A549 (cell line): ENCODE data around the gene CHKA. TPM values are rescaled to one million over a fixed set of nuclear protein-coding genes. Genes with fewer than 3 reads are reported as not detected.

Source experiments
- ATAC-seq, 2 experiments: fragments of 200-7000 bp in 1 of 2; fragments of >200 bp in 1 of 2; cut with Nextera tagmentation in 1 of 2; cut with Tn5 transposase in 1 of 2; 3 replicates each; pipeline versions ENCODE4 v1.8.0 to v1.9.1; 2018 to 2020; ENCODE audit warnings: mild to moderate bottlenecking in 1 of 2, moderate library complexity in 1 of 2
- CTCF ChIA-PET: fragments of 300-600 bp; sonication (Branson Sonifier 250); formaldehyde crosslinking; extraction: SDS; loops from one replicate; lab custom pipeline; 2021; ENCODE audit warnings: antibody characterized with exemption, inconsistent platforms; lab: Yijun Ruan, JAX
- POLR2A ChIA-PET: fragments of 350-600 bp; formaldehyde crosslinking; extraction: SDS; loops from one replicate; lab custom pipeline; 2021; ENCODE audit warnings: antibody characterized with exemption, inconsistent platforms; lab: Yijun Ruan, JAX
- DNase-seq, 2 experiments: peaks; one replicate each; pipeline versions ENCODE4 v3.0.0 to v3.0.0-alpha.2; 2011 to 2016; ENCODE audit warnings: low read depth in 1 of 2, low spot score in 1 of 2
- FAIRE-seq: peaks from 2 replicates; lab custom pipeline; 2011; peaks lifted over from hg19 to GRCh38; lab: Jason Lieb, UNC
- H3K27ac ChIP-seq, 2 experiments: fragments of >200 bp; sonication (Bioruptor Twin); formaldehyde crosslinking; 3 replicates each; pipeline ENCODE4 v1.5.1; 2016 to 2017
- H3K4me1 ChIP-seq: fragments of >200 bp; sonication (Bioruptor Twin); formaldehyde crosslinking; 3 replicates; pipeline ENCODE4 v1.6.1; 2016
- H3K4me2 ChIP-seq: fragments of >200 bp; sonication (Bioruptor Twin); formaldehyde crosslinking; 3 replicates; pipeline ENCODE4 v1.6.1; 2016
- H3K4me3 ChIP-seq: fragments of >200 bp; sonication (Bioruptor Twin); formaldehyde crosslinking; 3 replicates; pipeline ENCODE4 v1.5.1; 2016
- H3K9me3 ChIP-seq: fragments of >200 bp; sonication (Bioruptor Twin); formaldehyde crosslinking; 3 replicates; pipeline ENCODE4 v1.6.1; 2016
- BHLHE40 ChIP-seq: IDR thresholded peaks from 2 replicates; pipeline ENCODE4 v1.6.1; 2012; ENCODE audit warnings: low read depth, low read length, inconsistent platforms
- CBX2 ChIP-seq: fragments of 200-600 bp; sonication (generic); IDR thresholded peaks from 2 replicates; pipeline ENCODE4 v1.6.1; 2016; ENCODE audit warnings: low read depth, mild to moderate bottlenecking, borderline replicate concordance
- CEBPB ChIP-seq, 2 experiments: fragments of >200 bp in 1 of 2; sonication (Bioruptor Twin) in 1 of 2; formaldehyde crosslinking in 1 of 2; IDR thresholded peaks; 2 replicates each; pipeline ENCODE4 v1.6.1; 2012 to 2016
- EHF ChIP-seq: fragments of 250-450 bp; sonication (Bioruptor Pico); IDR thresholded peaks from 2 replicates; pipeline ENCODE4 v1.5.0; 2020; ENCODE audit warnings: mild to moderate bottlenecking
- ESRRA ChIP-seq: fragments of 150-350 bp; IDR thresholded peaks from 2 replicates; pipeline ENCODE4 v1.6.1; 2014; ENCODE audit warnings: mild to moderate bottlenecking, low read length, borderline replicate concordance
- FOSB ChIP-seq: fragments of 250-450 bp; sonication (Bioruptor Pico); IDR thresholded peaks from 2 replicates; pipeline ENCODE4 v1.5.0; 2020; ENCODE audit warnings: mild to moderate bottlenecking, moderate library complexity
- FOSL2 ChIP-seq, 2 experiments: fragments of 450-650 bp in 1 of 2; fragments of >200 bp in 1 of 2; sonication (Bioruptor Twin) in 1 of 2; formaldehyde crosslinking; IDR thresholded peaks; 2 replicates each; pipeline versions ENCODE4 v1.5.0 to v1.6.1; 2016 to 2020; ENCODE audit warnings: mild to moderate bottlenecking in 1 of 2, moderate library complexity in 1 of 2
- HEYL ChIP-seq: fragments of 250-450 bp; sonication (Bioruptor Pico); IDR thresholded peaks from 2 replicates; pipeline ENCODE4 v1.8.0; 2021; ENCODE audit warnings: mild to moderate bottlenecking, moderate library complexity
- HOXB13 ChIP-seq: fragments of 250-450 bp; sonication (Bioruptor Pico); IDR thresholded peaks from 2 replicates; pipeline ENCODE4 v1.5.0; 2020; ENCODE audit warnings: low read depth, mild to moderate bottlenecking, moderate library complexity
- JUNB ChIP-seq: fragments of >200 bp; sonication (Bioruptor Twin); formaldehyde crosslinking; IDR thresholded peaks from 2 replicates; pipeline ENCODE4 v1.6.1; 2016
- MAFK ChIP-seq: fragments of 450-650 bp; IDR thresholded peaks from 2 replicates; pipeline ENCODE4 v1.6.1; 2014; ENCODE audit not compliant: partially characterized antibody
- MYC ChIP-seq: IDR thresholded peaks from 2 replicates; pipeline ENCODE4 v1.6.1; 2012; ENCODE audit warnings: mild to moderate bottlenecking, inconsistent platforms, low read length, improper control_type of control experiment, borderline replicate concordance
- SMC3 ChIP-seq: fragments of >200 bp; sonication (Bioruptor Twin); formaldehyde crosslinking; IDR thresholded peaks from 3 replicates; pipeline ENCODE4 v1.6.1; 2018; ENCODE audit warnings: inconsistent platforms
- TP53 ChIP-seq: fragments of 250-450 bp; sonication (Bioruptor Pico); IDR thresholded peaks from 2 replicates; pipeline ENCODE4 v1.5.0; 2021; ENCODE audit warnings: mild to moderate bottlenecking, moderate library complexity
- ZSCAN20 ChIP-seq: fragments of 250-450 bp; sonication (Bioruptor Pico); IDR thresholded peaks from 2 replicates; pipeline ENCODE4 v1.8.0; 2022; ENCODE audit warnings: mild to moderate bottlenecking, moderate library complexity
- WGBS: methylation state at CpG from one replicate; pipeline ENCODE4 v1.1.6; 2017; ENCODE audit errors: missing lambda C conversion rate; 5-methylcytosine and 5-hydroxymethylcytosine counted together
- polyA plus RNA-seq, 4 experiments: library from polyadenylated mRNA; depleted of rRNA in 3 of 4; stranded (reverse); fragments of >200 nt; fragmentation: RNase III in 1 of 4; extraction: RNeasy Plus Mini Kit Qiagen cat#74134 plus additional on column Dnase treatment in 1 of 4; gene quantifications; 2 replicates in 3 of 4; 3 replicates in 1 of 4; pipeline ENCODE4 v1.2.3, GENCODE V29; 2011 to 2017
- TF ChIP-seq, protein P1 (sequence below): fragments of 250-450 bp; sonication (Bioruptor Pico); IDR thresholded peaks from 2 replicates; pipeline ENCODE4 v1.5.0; 2020; ENCODE audit warnings: low read depth, mild to moderate bottlenecking, moderate library complexity
- TF ChIP-seq, protein P2 (sequence below): fragments of 150-350 bp; IDR thresholded peaks from 2 replicates; pipeline ENCODE4 v1.6.1; 2014; ENCODE audit warnings: low read depth, mild to moderate bottlenecking, low read length
- TF ChIP-seq, protein P3 (sequence below): IDR thresholded peaks from 2 replicates; pipeline ENCODE4 v1.6.1; 2012; ENCODE audit warnings: low read depth, borderline replicate concordance

Gene CHKA
- polyA plus RNA-seq, 2 of the 4 experiments (the other 2 are of a cell fraction) = 14.2 to 21.7 TPM

DNA sequence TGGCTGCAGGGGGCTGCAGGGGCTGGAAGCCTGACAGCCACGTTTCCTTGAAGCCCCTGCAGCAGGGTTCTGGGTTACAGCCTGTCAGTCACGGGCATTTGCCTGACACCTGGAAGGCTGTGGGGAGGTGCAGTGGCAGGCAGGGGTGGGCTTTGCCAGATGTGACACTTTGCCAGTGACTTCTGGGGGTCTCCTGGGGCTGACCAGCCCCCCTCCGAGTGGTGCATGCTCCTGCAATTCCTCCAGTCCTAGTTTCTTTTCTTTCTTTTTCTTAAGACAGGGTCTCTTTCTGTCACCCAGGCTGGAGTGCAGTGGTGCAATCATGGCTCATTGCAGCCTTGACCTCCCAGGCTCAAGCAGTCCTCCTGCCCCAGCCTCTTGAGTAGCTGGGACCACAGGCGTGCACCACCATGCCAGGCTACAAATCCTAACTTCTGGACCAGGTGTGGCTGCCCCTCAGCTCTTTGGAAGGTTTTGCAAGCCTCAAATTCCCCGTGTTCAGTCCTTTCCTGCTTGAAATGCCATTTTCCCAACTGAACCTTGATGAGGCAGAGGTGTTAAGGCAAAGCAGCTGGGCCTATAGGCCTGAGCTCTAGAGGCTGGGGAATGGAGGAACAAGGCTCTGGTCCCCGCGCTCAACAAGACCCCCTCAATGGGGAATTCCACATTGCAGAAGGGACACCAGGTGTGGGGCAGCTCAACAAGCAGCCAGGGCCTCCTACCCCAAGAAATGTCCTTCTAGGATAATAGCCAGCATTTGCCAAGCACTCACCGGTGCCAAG lies 20.2 kb upstream of the CHKA start (continued):
- TF ChIP-seq ZSCAN20 (CRISPR knock-in tag) = no peak
- TF ChIP-seq, protein P1, sequence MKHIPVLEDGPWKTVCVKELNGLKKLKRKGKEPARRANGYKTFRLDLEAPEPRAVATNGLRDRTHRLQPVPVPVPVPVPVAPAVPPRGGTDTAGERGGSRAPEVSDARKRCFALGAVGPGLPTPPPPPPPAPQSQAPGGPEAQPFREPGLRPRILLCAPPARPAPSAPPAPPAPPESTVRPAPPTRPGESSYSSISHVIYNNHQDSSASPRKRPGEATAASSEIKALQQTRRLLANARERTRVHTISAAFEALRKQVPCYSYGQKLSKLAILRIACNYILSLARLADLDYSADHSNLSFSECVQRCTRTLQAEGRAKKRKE (CRISPR knock-in tag) = no peak
- no peak for TF ChIP-seq SMC3
- TF ChIP-seq BHLHE40 = no peak
- TF ChIP-seq JUNB = no peak
- TF ChIP-seq FOSB = no peak
- TF ChIP-seq EHF (CRISPR knock-in tag) = no peak
- TF ChIP-seq MAFK = no peak

DNA sequence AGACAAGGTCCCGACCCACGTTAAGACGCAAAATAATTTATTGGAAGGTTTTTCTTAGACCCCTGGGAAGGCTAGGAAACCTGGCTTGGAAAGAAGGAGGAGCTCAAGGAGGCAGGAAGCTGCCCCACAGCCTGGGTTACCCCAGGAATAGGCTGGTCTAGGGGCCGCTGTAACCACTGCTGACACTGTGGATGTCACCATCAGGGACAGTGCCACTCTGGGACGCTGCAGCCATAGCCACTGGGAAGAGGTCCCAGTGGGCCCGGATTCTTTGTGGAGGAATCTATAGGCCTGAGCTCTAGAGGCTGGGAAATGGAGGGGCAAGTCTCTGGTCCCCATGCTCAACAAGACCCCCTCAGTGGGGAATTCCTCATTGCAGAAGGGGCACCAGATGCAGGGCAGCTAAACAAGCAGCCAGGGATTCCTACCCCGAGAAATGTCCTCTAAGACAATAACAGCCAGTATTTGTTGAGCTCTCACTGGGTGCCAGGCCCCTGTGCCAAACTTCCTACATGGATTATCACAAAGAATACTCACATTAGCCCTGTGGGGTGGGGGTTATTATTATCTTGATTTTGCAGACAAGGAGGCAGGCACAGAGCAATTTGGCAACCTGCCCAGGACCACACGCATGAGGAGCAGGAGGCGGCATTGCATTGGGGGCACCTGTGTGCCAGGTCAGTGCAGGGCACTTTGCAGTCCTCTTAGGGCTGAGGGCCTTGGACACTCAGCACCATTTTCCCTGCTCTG lies 19.5 kb upstream of the CHKA start:
- DNase-seq (no peak), ATAC-seq (no peak), FAIRE-seq (no peak)
- WGBS = 90% methylated on average over 9 of the region's 9 CpGs
- Histone ChIP-seq H3K27ac (peak overlapping the region in 1 of 2 experiments; percentile 36; a peak in 1 of 6 replicates), H3K4me3 (no peak overlapping the region), H3K4me2 (no peak overlapping the region), H3K4me1 (peaks cover 27% of the 10 kb centered on the region), H3K9me3 (no peaks in the 10 kb centered on the region)
- ChIA-PET POLR2A (no interaction called here), CTCF (no interaction called here)
- no peak for TF ChIP-seq MYC
- TF ChIP-seq, protein P2, sequence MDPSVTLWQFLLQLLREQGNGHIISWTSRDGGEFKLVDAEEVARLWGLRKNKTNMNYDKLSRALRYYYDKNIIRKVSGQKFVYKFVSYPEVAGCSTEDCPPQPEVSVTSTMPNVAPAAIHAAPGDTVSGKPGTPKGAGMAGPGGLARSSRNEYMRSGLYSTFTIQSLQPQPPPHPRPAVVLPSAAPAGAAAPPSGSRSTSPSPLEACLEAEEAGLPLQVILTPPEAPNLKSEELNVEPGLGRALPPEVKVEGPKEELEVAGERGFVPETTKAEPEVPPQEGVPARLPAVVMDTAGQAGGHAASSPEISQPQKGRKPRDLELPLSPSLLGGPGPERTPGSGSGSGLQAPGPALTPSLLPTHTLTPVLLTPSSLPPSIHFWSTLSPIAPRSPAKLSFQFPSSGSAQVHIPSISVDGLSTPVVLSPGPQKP = no peak

DNA sequence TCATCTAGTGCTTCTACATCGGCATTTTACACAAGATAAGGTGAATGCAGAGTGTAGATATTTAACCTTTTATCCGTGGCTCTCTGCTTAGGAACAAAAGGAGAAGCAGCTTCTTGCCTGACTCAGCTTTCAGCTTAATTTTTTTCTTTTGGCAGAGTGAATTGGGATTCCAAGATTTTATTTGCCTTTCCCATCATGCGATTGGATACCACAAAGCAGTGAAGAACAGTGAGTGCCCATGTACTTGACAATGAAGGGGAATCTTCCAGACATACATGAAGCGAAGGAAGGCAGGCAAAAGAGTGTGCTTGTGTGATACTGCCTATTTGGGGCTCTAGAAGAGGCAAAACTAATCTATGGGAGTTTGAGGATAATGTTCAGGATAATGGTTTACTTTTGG lies 17.0 kb upstream of the CHKA start:
- H3K27ac ChIP-seq = peak overlapping the region; percentile 78
- peaks cover 15% of the 10 kb centered on the region for H3K4me1 ChIP-seq
- FAIRE-seq (no peak), ATAC-seq (peak in 1 of 2 experiments; percentile 41; a peak in 3 of 6 replicates), DNase-seq (no peak)
- H3K4me2 ChIP-seq = peak overlapping the region; percentile 80
- no peak overlapping the region for H3K4me3 ChIP-seq
- peaks cover 8% of the 10 kb centered on the region; the same call in 2 of the 3 replicates for H3K9me3 ChIP-seq
- no peak for TF ChIP-seq JUNB
- no peak for TF ChIP-seq TP53 (CRISPR knock-in tag)
- no peak for TF ChIP-seq HEYL (CRISPR knock-in tag)
- TF ChIP-seq CEBPB (IDR thresholded peaks at IDR 0.05) = no peak
- no peak for TF ChIP-seq ESRRA
- no peak for TF ChIP-seq HOXB13
- TF ChIP-seq FOSL2 (IDR thresholded peaks at IDR 0.05) = no peak
- no peak for TF ChIP-seq FOSL2 (CRISPR knock-in tag; IDR thresholded peaks at IDR 0.05)
- TF ChIP-seq, protein P3, sequence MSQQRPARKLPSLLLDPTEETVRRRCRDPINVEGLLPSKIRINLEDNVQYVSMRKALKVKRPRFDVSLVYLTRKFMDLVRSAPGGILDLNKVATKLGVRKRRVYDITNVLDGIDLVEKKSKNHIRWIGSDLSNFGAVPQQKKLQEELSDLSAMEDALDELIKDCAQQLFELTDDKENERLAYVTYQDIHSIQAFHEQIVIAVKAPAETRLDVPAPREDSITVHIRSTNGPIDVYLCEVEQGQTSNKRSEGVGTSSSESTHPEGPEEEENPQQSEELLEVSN = no peak
- TF ChIP-seq CBX2 = no peak
- CTCF ChIA-PET = interaction anchor here (0.8 kb wide), 1 partner anchor 13 kb away, joined by 3 read pairs; no protein-coding TSS in a partner anchor
- 26% methylated on average over 4 of the region's 4 CpGs for WGBS
- POLR2A ChIA-PET = interaction anchor here (0.7 to 2.0 kb wide), 3 partner anchors 9 to 119 kb away, joined by 3 to 8 read pairs (median 5); partner anchors contain the start of gene CHKA
